T-cell (primary cell): ENCODE measurements around the gene PCLO. TPM values are rescaled to one million over a fixed set of nuclear protein-coding genes. Genes with fewer than 3 reads are reported as not detected.

Source experiments
- ATAC-seq, 4 experiments: fragments of 200-7000 bp in 3 of 4; fragments of 150-1000 bp in 1 of 4; cut with Tn5 transposase; replicated peaks in 1 of 4; 1 replicate in 3 of 4; 2 replicates in 1 of 4; pipeline ENCODE4 v1.10.0; 2021; ENCODE audit warnings: moderate library complexity in 3 of 4, mild to moderate bottlenecking in 2 of 4, moderate number of reproducible peaks in 1 of 4
- CTCF ChIA-PET, 2 donors: fragments of 300-600 bp; sonication (Branson Sonifier 250); formaldehyde crosslinking; loops; one replicate each; lab custom pipeline; 2022; ENCODE audit warnings: antibody characterized with exemption in 2 of 2; lab: Charles Lee
- POLR2A ChIA-PET, 2 donors: fragments of 300-600 bp; sonication (Branson Sonifier 250); formaldehyde crosslinking; loops; one replicate each; lab custom pipeline; 2022; ENCODE audit warnings: antibody characterized with exemption in 2 of 2; lab: Charles Lee
- DNase-seq, 35 experiments: peaks; one replicate each; pipeline versions ENCODE4 v3.0.0 to v3.0.0-alpha.2; 2013 to 2023
- H3K27ac ChIP-seq: one replicate; pipeline ENCODE4 v1.5.1; 2013; ENCODE audit warnings: low read length
- H3K27me3 ChIP-seq, 2 experiments: replicated peaks in 1 of 2; 1 replicate in 1 of 2; 2 replicates in 1 of 2; pipeline versions ENCODE4 v1.6.1 to v1.7.0; 2013; ENCODE audit warnings: low read length in 1 of 2, mixed read lengths in 1 of 2; ENCODE audit not compliant: control insufficient read depth in 2 of 2, insufficient read depth in 2 of 2; ENCODE audit errors: extremely low read depth in 1 of 2
- H3K36me3 ChIP-seq, 2 donors: 1 replicate in 1 of 2; 2 replicates in 1 of 2; pipeline versions ENCODE4 v1.6.1 to v1.7.0; 2013; ENCODE audit warnings: low read length in 1 of 2; ENCODE audit not compliant: control insufficient read depth in 2 of 2, insufficient read depth in 1 of 2; ENCODE audit errors: extremely low read depth in 1 of 2
- H3K4me1 ChIP-seq, 2 experiments: 1 replicate in 1 of 2; 2 replicates in 1 of 2; pipeline versions ENCODE4 v1.6.1 to v1.7.0; 2013; ENCODE audit warnings: low read length in 2 of 2, mixed read lengths in 1 of 2; ENCODE audit not compliant: insufficient read depth in 2 of 2, control insufficient read depth in 1 of 2; ENCODE audit errors: extremely low read depth in 1 of 2
- H3K4me3 ChIP-seq, 2 donors: 1 replicate in 1 of 2; 2 replicates in 1 of 2; pipeline versions ENCODE4 v1.5.1 to v1.7.0; 2013; ENCODE audit warnings: mild to moderate bottlenecking in 2 of 2, low read length in 1 of 2, moderate library complexity in 1 of 2; ENCODE audit not compliant: control insufficient read depth in 1 of 2; ENCODE audit errors: extremely low read depth in 1 of 2
- H3K9me3 ChIP-seq: 2 replicates; pipeline ENCODE4 v1.7.0; 2013
- H3K27ac Mint-ChIP-seq, 2 donors: one replicate each; pipeline ENCODE4 v1.8.0; 2020 to 2021; ENCODE audit warnings: mild to moderate bottlenecking in 2 of 2, mixed read lengths in 2 of 2
- H3K27me3 Mint-ChIP-seq, 2 donors: one replicate each; pipeline ENCODE4 v1.8.0; 2021 to 2022; ENCODE audit warnings: mixed read lengths in 2 of 2
- H3K36me3 Mint-ChIP-seq: one replicate; pipeline ENCODE4 v1.8.0; 2021; ENCODE audit warnings: mixed read lengths
- H3K4me1 Mint-ChIP-seq, 3 donors: one replicate each; pipeline ENCODE4 v1.8.0; 2020 to 2022; ENCODE audit warnings: mixed read lengths in 3 of 3, mild to moderate bottlenecking in 1 of 3
- H3K4me3 Mint-ChIP-seq, 3 donors: one replicate each; pipeline ENCODE4 v1.8.0; 2020 to 2022; ENCODE audit warnings: mild to moderate bottlenecking in 3 of 3, mixed read lengths in 3 of 3, moderate library complexity in 3 of 3
- H3K9me3 Mint-ChIP-seq, 3 donors: one replicate each; pipeline ENCODE4 v1.8.0; 2020 to 2022; ENCODE audit warnings: mixed read lengths in 3 of 3
- WGBS: methylation state at CpG from one replicate; pipeline ENCODE4 v1.1.5; 2013; ENCODE audit warnings: missing lambda C conversion rate; ENCODE audit not compliant: insufficient coverage; 5-methylcytosine and 5-hydroxymethylcytosine counted together
- total RNA-seq, 35 experiments: library from RNA in 6 of 35; stranded (reverse) in 6 of 35; fragments of 120-200 nt in 1 of 35; gene quantifications; one replicate each; pipeline versions ENCODE4 v1.2.1 to v1.2.4 and lab custom pipeline; 2013 to 2026

PCLO gene
- total RNA-seq, 5 donors from 2014 or later (not counting 1 experiment from before 2014, with no cell fraction given): 0.03 to 0.05 (median 0.03) TPM; not detected in 1

- Mint-ChIP-seq H3K36me3 (no peaks in the 10 kb centered on the region), H3K4me3 (no peak overlapping the region), H3K4me1 (no peaks in the 10 kb centered on the region), H3K27me3 (no peaks in the 10 kb centered on the region), H3K27ac (no peak overlapping the region), H3K9me3 (peaks cover 0 to 3% (median 3%) of the 10 kb centered on the region in 3 donors)
- Histone ChIP-seq H3K27me3 (no peaks in the 10 kb centered on the region), H3K4me3 (no peak overlapping the region), H3K4me1 (no peaks in the 10 kb centered on the region), H3K27ac (no peak overlapping the region), H3K36me3 (no peaks in the 10 kb centered on the region), H3K9me3 (no peaks in the 10 kb centered on the region)
- ATAC-seq (no peak), DNase-seq (no peak)
- ChIA-PET POLR2A (no interaction called here), CTCF (no interaction called here)
- no CpG with 5 or more reads among the region's 1 CpG for WGBS
Observed at GRCh38 chr7:82972135-82972534, 190.5 kb downstream of the PCLO start.

- no peaks in the 10 kb centered on the region for H3K27me3 ChIP-seq
Observed at GRCh38 chr7:82965088-82966036, 197.3 kb downstream of the PCLO start.

DNA sequence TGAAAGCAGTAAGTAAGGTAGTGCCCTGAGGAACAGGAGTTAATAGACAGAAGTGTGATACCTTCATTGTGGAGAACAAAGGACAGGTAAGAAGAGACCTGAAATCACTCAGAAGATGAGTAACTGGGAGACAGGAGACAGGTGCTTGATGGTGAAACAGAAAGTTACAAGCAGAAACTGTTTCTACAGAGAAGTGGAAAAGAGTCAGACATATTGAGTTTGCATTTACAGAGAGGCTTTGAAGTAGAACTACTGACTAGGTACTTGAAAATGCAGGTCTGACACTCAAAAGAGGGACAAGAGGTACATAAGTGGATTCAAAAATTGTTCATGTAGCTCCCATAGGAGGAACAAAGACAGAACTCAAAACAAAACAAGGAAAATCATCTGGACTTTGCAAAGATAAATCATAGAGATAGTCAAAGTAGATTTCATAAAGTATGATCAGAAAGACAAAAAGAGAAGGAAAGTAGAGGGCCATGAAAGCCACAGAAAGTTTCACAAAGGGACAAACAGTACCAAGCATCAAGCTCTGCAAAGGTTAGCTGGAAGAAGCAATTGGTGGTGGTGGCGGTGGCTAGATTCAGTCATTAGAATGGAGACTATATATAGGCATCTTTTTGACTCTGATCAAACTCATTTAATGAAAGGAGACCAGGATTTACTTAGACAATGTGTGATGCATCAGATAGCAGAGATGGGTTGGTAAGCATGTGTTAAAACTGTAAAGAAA lies 198.4 kb downstream of the PCLO start:
- H3K9me3 Mint-ChIP-seq: peaks cover 0 to 20% (median 3%) of the 10 kb centered on the region in 3 donors
- no peak overlapping the region for H3K4me3 Mint-ChIP-seq
- Histone ChIP-seq H3K27me3 (no peaks in the 10 kb centered on the region), H3K36me3 (no peaks in the 10 kb centered on the region), H3K9me3 (no peaks in the 10 kb centered on the region), H3K4me3 (no peak overlapping the region), H3K27ac (no peak overlapping the region), H3K4me1 (no peaks in the 10 kb centered on the region)
- ATAC-seq: no peak
- WGBS: 63% methylated on average over 1 of the region's 1 CpG
- H3K27me3 Mint-ChIP-seq: no peaks in the 10 kb centered on the region
- no peak overlapping the region for H3K27ac Mint-ChIP-seq
- no peaks in the 10 kb centered on the region for H3K36me3 Mint-ChIP-seq
- POLR2A ChIA-PET: no interaction called here
- no peak for DNase-seq
- no peaks in the 10 kb centered on the region for H3K4me1 Mint-ChIP-seq
- CTCF ChIA-PET: no interaction called here

More at GRCh38 chr7:82965088-82966036, 197.3 kb downstream of the PCLO start:
- Histone ChIP-seq H3K4me3 (no peak overlapping the region), H3K27ac (no peak overlapping the region), H3K36me3 (no peaks in the 10 kb centered on the region), H3K4me1 (no peaks in the 10 kb centered on the region), H3K9me3 (no peaks in the 10 kb centered on the region)
- no peak for ATAC-seq
- DNase-seq: no peak
- Mint-ChIP-seq H3K4me1 (no peaks in the 10 kb centered on the region), H3K27ac (no peak overlapping the region), H3K9me3 (peaks cover 0 to 19% (median 3%) of the 10 kb centered on the region in 3 donors), H3K27me3 (no peaks in the 10 kb centered on the region), H3K36me3 (no peaks in the 10 kb centered on the region), H3K4me3 (no peak overlapping the region)
- CTCF ChIA-PET: no interaction called here
- POLR2A ChIA-PET: no interaction called here
- no CpG with 5 or more reads among the region's 2 CpGs for WGBS

DNA sequence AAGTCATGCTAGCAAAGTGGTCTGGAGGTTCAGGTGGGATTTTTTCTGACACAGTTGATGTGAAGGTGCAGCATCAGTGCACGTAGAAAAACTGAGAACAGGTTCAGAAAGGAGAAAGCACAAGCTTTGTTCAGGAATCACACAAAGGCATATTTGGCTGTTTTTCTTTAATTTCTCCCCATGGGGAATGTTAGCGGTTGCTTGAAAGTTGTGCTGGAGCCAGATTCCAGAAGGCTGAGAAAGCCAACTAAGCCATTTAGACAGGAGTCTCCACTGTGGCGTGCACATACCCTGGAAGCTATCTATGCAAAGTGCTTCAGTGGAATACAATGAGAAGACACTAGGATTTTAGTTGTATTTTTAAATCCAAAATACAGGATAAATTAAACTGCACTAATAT lies 201.4 kb downstream of the PCLO start:
- H3K27ac Mint-ChIP-seq: no peak overlapping the region
- H3K27me3 Mint-ChIP-seq: no peaks in the 10 kb centered on the region
- H3K36me3 Mint-ChIP-seq: no peaks in the 10 kb centered on the region
- no peak for ATAC-seq
- Histone ChIP-seq H3K9me3 (no peaks in the 10 kb centered on the region), H3K36me3 (no peaks in the 10 kb centered on the region), H3K27ac (no peak overlapping the region), H3K4me1 (no peaks in the 10 kb centered on the region), H3K27me3 (no peaks in the 10 kb centered on the region), H3K4me3 (no peak overlapping the region)
- no peak for DNase-seq
- no peaks in the 10 kb centered on the region for H3K4me1 Mint-ChIP-seq
- ChIA-PET POLR2A (no interaction called here), CTCF (no interaction called here)
- H3K4me3 Mint-ChIP-seq: no peak overlapping the region
- WGBS: 94% methylated on average over 2 of the region's 3 CpGs
- H3K9me3 Mint-ChIP-seq: peaks cover 0 to 25% (median 0%) of the 10 kb centered on the region in 3 donors

DNA sequence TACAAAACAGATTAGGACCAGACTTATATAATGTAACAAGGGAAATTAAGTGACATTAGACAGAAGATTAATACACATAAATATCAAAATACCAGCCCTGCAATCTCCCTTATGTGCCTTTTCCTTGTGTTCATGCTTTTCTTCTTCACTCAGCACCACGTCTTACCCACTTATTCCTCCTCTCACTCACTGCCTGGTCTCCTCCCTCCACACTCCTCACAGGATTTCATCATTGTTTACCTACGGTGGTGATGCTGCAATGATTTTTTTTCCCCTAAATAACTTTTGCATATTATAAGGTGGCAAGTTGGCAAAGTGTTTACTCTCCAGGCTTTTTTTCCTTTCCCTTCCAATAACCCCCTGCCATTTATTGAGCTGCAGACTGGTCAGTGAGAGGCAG lies 203.2 kb downstream of the PCLO start:
- DNase-seq: no peak
- H3K9me3 Mint-ChIP-seq: peaks cover 0 to 18% (median 0%) of the 10 kb centered on the region in 3 donors
- Histone ChIP-seq H3K36me3 (no peaks in the 10 kb centered on the region), H3K9me3 (no peaks in the 10 kb centered on the region), H3K27me3 (no peaks in the 10 kb centered on the region), H3K27ac (no peak overlapping the region), H3K4me1 (no peaks in the 10 kb centered on the region), H3K4me3 (no peak overlapping the region)
- H3K27me3 Mint-ChIP-seq: no peaks in the 10 kb centered on the region
- ChIA-PET POLR2A (no interaction called here), CTCF (no interaction called here)
- no peaks in the 10 kb centered on the region for H3K36me3 Mint-ChIP-seq
- no peak for ATAC-seq
- WGBS: 63% methylated on average over 1 of the region's 2 CpGs
- no peak overlapping the region for H3K4me3 Mint-ChIP-seq
- no peaks in the 10 kb centered on the region for H3K4me1 Mint-ChIP-seq
- no peak overlapping the region for H3K27ac Mint-ChIP-seq

GRCh38 chr7:82957521-82957920 lies 205.2 kb downstream of the PCLO start:
- Histone ChIP-seq H3K4me1 (no peaks in the 10 kb centered on the region), H3K36me3 (no peaks in the 10 kb centered on the region), H3K4me3 (no peak overlapping the region), H3K27me3 (no peaks in the 10 kb centered on the region), H3K27ac (no peak overlapping the region), H3K9me3 (no peaks in the 10 kb centered on the region)
- no peak overlapping the region for H3K27ac Mint-ChIP-seq
- no peak for DNase-seq
- no peak for ATAC-seq
- ChIA-PET CTCF (no interaction called here), POLR2A (no interaction called here)
- no peak overlapping the region for H3K4me3 Mint-ChIP-seq
- peaks cover 4 to 17% (median 6%) of the 10 kb centered on the region in 3 donors for H3K9me3 Mint-ChIP-seq
- H3K4me1 Mint-ChIP-seq: no peaks in the 10 kb centered on the region
- H3K27me3 Mint-ChIP-seq: no peaks in the 10 kb centered on the region
- WGBS: no CpG with 5 or more reads among the region's 1 CpG
- no peaks in the 10 kb centered on the region for H3K36me3 Mint-ChIP-seq
